HS-5 (cell line): ENCODE data around the gene GCM1.
"Not testable (repeated sequence)": the region's sequence is repeated elsewhere in the genome, so short reads cannot be mapped to it uniquely, and the experiment has no call there.

Source experiments
- DNase-seq: peaks from one replicate; pipeline ENCODE4 v3.0.0-alpha.2; 2012; ENCODE audit warnings: low read depth

Gene GCM1, protein sequence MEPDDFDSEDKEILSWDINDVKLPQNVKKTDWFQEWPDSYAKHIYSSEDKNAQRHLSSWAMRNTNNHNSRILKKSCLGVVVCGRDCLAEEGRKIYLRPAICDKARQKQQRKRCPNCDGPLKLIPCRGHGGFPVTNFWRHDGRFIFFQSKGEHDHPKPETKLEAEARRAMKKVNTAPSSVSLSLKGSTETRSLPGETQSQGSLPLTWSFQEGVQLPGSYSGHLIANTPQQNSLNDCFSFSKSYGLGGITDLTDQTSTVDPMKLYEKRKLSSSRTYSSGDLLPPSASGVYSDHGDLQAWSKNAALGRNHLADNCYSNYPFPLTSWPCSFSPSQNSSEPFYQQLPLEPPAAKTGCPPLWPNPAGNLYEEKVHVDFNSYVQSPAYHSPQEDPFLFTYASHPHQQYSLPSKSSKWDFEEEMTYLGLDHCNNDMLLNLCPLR

GRCh38 chr6:53148684-53149083, at the start of gene GCM1:
Gene GCM1, minus strand, starts transcription at chr6:53148841. Its CDS starts 3,209 bp downstream, at chr6:53145632.
- DNase-seq = no peak

DNA sequence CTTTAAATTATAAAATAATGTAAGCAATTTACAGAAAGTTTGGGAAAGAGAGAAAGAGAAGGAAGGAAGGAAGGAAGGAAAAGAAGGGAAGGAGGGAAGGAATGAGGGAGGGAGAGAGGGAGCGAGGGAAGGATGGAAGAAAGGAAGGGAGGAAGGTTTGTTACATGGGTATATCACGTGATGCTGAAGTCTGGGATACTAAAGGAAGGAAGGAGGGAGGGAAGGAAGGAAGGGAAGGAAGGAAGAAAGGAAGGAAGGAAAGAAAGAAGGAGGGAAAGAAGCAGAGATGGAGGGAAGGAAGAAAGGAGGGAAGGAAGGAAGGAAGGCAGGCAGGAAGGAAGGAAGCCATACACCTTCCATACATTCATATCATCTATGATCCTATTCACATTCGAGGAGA, 48.9 kb upstream of the GCM1 start:
- no peak for DNase-seq

- no peak for DNase-seq
Observed at GRCh38 chr6:53195048-53195447, 46.4 kb upstream of the GCM1 start.

DNA sequence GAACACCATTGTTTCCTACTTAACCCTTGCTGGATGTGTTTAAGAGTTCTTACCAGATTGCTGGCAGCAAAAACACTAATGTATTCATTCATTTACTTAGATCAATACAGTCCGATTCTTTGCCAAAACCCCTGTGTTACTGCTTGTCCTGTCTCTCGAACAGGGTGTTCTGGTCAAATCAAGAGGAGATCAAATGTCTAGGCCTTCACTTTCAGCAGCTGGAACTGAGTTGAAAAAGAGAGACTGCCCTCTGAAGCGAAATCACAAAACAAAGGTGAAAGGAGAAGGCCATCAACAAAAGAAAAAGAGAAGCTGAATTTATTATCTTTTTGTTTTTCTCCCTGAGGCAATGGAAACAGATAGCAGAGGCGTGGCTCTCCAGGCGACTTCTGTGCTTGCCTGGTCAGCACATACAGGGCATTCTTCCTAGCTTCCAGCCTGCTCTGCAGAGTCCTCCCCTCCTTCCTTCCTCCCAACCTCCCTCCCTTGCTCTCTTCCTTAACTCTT, 44.1 kb upstream of the GCM1 start:
- no peak for DNase-seq

GRCh38 chr6:53189554-53189953, 40.9 kb upstream of the GCM1 start:
- DNase-seq = no peak

- no peak for DNase-seq
Observed at GRCh38 chr6:53188833-53189232, 40.2 kb upstream of the GCM1 start.

DNA sequence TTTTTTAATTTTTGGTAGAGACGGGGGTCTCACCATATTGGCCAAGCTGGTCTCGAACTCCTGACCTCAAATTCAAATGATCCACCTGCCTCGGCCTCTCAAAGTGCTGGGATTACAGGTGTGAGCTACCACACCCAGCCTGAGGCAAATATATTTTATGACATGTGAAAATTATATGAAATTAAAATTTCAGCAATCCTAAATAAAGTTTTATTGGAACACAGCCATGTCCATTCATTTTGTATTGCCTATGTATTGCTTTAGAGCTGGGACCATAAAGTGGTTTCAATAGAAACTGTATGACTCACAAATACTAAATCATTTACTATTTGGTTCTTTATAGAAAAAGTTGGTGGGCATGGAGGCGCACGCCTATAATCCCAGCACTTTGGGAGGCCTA, 32.0 kb upstream of the GCM1 start:
- DNase-seq = no peak

DNA sequence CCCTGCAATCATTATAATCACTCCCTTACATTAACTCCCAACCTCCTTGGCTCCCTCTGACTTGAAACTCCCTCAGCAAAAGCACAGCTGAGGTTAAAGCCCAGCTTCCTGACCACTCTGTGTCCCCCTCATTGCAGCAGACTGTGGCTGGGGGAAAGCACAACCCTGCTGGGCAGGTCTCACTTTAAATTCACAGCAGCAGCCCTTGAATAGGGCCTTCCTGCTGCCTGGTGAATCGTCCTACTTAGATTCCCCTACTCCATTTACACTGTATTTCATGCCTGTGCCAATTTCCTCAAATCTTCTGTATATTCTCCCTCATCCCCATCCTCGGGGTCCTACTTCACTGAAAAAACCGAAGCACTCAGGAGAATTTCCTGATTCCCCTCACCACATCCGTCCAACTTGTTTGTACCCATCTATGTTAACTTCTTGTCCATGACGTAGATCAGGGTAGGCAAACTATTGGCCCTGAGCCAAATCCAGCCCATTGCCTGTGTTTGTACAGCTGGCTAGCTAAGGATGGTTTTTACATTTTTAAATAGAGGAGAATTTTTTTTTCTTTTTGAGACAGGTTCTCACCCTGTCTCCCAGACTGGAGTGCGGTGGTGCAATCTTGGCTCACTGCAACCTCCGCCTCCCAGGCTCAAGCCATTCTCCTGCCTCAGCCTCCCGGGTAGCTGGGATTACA, 31.5 kb upstream of the GCM1 start:
- DNase-seq = no peak

DNA sequence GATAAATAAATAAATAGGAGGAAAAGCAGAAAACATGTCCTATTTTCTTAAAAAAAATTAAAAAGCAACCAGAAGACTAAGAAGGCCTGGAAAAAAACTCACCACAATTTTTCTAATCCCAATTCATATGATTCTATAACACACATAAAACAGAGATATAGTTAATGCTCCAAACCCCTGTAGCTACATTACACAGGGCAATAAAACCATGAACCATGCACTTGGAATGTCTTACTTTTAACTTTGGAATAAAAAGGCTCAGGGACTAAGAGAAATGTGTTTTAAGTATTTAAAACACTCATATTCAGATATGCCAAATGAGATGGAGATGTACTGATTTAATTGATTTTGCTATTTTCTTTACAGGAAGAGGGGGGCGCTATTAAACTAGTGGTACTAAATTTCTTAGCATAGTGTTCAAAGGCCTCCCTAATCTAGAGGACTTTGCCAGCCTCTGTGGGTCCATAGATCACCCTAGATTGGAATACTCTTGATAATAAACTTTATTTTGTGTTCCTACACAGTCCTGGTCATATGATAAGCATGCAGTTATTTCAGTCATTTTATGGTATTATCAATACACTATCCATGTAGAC, 30.3 kb upstream of the GCM1 start:
- no peak for DNase-seq

DNA sequence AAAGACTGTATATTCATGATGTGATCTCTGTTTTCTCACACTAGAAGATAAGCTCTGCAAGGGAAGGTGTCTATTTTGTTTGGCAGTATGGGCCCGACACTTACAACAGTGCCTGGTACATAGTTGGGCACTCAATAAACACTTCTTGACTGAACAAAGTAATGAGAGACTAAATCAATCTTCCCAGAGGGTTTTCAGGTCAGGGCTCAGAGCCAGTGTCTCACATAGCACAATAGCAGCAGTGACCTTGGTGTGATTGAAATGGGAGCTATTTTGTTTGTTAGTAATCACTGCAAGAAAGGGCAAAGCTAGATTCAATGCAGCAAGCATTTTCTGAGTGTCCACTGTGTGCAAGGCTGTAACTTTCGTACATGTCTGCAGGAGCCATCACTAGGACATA, 26.4 kb upstream of the GCM1 start:
- DNase-seq = no peak

GRCh38 chr6:53172468-53172803, 23.8 kb upstream of the GCM1 start:
- no peak for DNase-seq

DNA sequence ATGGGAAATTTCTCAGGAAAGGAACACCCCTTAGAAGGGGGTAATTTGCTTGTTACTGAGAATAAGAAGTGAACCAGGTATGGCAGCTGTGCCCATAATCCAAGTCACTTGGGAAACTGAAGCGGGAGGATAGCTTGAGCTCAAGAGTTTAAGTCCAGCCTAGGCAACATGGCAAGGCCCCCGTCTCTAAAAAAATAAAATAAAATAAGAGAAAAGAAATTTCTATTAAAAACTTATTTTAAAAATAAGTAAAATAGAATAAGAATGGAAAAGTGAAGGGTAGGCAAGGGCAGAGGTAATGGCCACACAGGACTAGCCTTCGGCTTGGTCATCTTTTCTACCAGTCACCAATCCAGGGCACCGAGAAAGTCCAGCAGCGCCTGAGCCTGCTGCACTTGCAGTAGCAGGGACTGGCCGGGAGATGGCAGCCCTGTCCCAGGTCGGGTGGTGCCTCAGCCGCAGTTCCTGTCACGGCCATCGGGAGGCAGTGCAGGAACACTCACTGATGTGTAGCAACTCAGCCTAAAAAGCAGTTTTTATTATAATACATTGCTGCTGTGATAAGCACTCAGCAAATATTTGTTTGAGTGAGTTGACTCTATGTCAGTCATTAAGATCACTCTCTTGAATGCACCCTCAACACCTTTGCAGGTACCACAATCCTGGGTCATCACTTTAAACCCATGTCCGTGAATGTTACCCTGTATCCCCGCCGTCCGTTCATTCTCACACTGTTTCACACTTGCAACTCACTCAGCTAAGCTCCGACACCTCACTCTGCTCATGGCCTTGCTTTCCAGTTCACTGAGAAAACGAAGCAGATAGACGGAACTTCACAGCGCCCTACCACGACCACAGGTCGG, 23.2 kb upstream of the GCM1 start:
- DNase-seq = peak; percentile 42

GRCh38 chr6:53168516-53169267, 20.1 kb upstream of the GCM1 start:
- peak; percentile 63 for DNase-seq

DNA sequence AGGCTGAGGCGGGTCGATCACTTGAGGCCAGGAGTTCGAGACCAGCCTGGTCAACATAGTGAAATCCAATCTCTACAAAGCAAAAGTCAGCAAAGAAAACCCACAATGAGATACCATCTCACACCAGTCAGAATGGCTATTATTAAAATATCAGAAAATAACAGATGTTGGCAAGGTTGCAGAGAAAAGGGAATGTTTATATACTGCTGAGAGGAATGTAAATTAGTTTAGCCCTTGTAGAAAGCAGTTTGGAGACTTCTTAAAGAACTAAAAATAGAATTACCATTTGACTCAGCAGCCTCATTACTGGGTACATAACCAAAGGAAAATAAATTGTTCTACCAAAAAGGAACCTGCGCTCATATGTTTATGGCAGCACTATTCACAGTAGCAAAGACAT, 16.7 kb upstream of the GCM1 start:
- DNase-seq = no peak

DNA sequence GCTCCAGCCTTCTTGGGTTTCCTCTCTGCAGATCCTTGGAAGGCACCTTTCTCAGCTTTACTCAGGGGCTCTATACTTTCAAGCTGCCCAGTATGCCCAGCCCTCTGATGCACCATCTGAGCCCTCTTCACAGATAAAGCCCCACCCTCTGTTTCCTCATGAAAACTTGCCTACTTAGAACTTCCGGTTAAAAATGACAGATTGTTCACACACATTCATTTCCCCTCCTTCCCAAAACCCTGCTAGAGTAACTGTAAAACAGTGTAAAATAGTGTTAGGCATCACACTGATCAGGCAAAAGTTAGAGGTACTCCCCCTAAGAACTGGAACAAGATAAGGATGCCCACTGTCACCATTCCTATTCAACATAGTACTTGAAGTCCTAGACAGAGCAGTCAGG, 14.0 kb upstream of the GCM1 start:
- no peak for DNase-seq

GRCh38 chr6:53161481-53162009, 12.9 kb upstream of the GCM1 start:
- no peak for DNase-seq

DNA sequence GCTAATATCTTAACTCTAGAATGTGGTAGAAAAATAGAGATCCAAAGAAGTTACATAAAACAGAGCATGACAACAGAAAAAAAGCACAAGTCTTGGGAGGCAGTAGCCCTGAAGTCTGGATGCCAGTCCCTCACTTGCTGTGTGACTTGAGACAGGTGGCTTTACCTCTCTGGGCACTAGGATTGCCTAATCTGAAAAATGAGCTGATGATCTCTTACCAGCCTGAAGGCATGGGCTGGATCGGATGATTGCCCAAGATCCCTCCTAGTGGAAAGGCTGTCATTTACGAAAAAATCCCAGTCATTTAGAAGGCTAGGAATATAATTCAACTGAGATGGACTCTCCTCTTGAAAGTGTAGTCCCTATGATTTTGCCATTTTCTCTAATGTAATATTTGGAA, 10.9 kb upstream of the GCM1 start:
- no peak for DNase-seq

DNA sequence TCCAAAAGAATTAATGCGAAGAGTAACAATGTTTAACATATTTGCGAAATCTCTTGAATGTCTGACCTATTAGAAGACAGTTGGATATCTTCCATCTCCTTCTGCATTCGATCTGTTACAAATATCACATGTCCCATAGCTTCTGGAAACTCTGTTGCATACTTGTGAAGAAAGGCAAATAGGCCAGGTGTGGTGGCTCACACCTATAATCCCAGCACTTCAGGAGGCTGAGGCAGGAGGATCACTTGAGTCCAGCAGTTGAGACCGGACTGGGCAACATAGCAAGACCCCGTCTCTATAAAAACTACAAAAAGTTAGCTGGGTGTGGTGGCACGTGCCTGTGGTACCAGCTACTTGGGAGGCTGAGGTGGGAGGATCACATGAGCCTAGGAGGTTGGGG, 9.4 kb upstream of the GCM1 start:
- DNase-seq = not testable (repeated sequence)

DNA sequence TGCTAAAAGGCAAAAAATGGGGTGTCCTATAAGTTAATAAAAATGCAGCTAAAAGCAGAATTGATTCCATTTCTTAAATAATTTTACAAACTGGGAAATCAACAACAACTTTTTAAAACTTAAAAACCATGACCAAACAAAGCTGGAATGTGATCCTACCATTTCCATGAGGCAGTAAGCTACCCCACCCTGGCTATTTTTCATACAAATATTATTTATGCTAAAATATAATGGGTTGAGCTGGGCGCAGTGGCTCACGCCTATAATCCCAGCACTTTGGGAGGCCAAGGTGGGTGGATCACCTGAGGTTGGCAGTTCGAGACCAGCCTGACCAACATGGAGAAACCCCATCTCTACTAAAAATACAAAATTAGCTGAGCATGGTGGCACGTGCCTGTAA, 6.6 kb upstream of the GCM1 start:
- DNase-seq = not testable (repeated sequence)

- DNase-seq = no peak
Observed at GRCh38 chr6:53154794-53155193, 6.2 kb upstream of the GCM1 start.

- no peak for DNase-seq
Observed at GRCh38 chr6:53154071-53154470, 5.4 kb upstream of the GCM1 start.
